Thyroid gland (tissue), 4 donors: ENCODE data around the gene TTC39A.

Source experiments
- CTCF ChIP-seq, 6 experiments: fragments of 200-600 bp in 3 of 6; fragments of 450-650 bp in 3 of 6; sonication (generic) in 3 of 6; IDR thresholded peaks; one replicate each; pipeline ENCODE4 v1.5.1; 2016 to 2019; ENCODE audit warnings: antibody characterized with exemption in 6 of 6, mild to moderate bottlenecking in 2 of 6, inconsistent platforms in 1 of 6, moderate library complexity in 1 of 6
- POLR2A ChIP-seq, 2 donors: fragments of 450-650 bp; IDR thresholded peaks; one replicate each; pipeline ENCODE4 v1.6.1; 2017; ENCODE audit warnings: antibody characterized with exemption in 2 of 2, mild to moderate bottlenecking in 2 of 2, moderate library complexity in 1 of 2

- TF ChIP-seq CTCF (IDR thresholded peaks at IDR 0.05) = no peak
- TF ChIP-seq POLR2A (IDR thresholded peaks at IDR 0.05) = no peak
Observed at GRCh38 chr1:51325391-51325790, 5.0 kb downstream of the TTC39A start.
